Measurements from ENCODE around the gene GABRB2.

DNA sequence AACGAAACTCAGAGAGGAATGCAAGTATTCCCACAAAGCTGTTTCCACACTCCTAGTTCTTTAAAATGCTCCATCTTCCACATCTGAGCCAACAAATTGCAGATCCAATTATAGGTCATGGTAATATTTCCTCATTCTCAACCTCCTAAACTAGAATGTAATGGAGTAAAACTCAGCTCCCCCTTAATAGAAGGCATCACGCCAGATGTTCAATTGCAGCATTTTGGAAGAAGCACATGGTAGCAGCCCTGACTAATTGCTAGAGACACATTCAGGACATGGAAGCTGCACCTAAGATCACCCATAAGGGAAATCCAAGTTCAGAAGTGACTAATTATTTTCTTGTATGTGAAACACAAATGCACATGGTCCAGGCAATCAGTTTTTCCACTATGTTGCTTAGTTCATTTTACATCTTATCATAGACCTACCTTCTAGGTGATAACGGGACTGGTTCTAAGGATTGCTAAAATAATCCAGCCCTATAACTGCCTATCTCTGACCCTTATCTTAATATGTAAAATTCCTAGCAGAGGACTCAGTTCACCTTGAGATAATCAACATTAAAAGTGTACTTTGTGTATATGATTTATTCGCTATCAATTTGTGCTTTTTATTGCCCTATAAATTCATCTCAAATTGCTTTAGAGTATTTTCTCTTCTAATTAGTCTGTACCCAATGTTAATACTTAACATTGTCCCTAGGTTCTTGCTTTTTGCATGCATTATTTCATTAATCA is 75.1 kb downstream of the GABRB2 start:
- TF ChIP-seq OSR1 (CRISPR knock-in tag; IDR thresholded peaks at IDR 0.05), result no peak
- TF ChIP-seq, protein P1, sequence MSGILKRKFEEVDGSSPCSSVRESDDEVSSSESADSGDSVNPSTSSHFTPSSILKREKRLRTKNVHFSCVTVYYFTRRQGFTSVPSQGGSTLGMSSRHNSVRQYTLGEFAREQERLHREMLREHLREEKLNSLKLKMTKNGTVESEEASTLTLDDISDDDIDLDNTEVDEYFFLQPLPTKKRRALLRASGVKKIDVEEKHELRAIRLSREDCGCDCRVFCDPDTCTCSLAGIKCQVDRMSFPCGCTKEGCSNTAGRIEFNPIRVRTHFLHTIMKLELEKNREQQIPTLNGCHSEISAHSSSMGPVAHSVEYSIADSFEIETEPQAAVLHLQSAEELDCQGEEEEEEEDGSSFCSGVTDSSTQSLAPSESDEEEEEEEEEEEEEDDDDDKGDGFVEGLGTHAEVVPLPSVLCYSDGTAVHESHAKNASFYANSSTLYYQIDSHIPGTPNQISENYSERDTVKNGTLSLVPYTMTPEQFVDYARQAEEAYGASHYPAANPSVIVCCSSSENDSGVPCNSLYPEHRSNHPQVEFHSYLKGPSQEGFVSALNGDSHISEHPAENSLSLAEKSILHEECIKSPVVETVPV (CRISPR knock-in tag; IDR thresholded peaks at IDR 0.05), result no peak
- no peak for TF ChIP-seq ZC3H10 (CRISPR knock-in tag; IDR thresholded peaks at IDR 0.05)
- TF ChIP-seq ARNTL (CRISPR knock-in tag; IDR thresholded peaks at IDR 0.05; ENCODE audit: borderline replicate concordance, low read depth), result no peak
- no peak for TF ChIP-seq ZFP30 (CRISPR knock-in tag; IDR thresholded peaks at IDR 0.05)
- TF ChIP-seq, protein P2, sequence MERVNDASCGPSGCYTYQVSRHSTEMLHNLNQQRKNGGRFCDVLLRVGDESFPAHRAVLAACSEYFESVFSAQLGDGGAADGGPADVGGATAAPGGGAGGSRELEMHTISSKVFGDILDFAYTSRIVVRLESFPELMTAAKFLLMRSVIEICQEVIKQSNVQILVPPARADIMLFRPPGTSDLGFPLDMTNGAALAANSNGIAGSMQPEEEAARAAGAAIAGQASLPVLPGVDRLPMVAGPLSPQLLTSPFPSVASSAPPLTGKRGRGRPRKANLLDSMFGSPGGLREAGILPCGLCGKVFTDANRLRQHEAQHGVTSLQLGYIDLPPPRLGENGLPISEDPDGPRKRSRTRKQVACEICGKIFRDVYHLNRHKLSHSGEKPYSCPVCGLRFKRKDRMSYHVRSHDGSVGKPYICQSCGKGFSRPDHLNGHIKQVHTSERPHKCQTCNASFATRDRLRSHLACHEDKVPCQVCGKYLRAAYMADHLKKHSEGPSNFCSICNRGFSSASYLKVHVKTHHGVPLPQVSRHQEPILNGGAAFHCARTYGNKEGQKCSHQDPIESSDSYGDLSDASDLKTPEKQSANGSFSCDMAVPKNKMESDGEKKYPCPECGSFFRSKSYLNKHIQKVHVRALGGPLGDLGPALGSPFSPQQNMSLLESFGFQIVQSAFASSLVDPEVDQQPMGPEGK (CRISPR knock-in tag; IDR thresholded peaks at IDR 0.05; ENCODE audit: borderline replicate concordance), result no peak
- no peak for TF ChIP-seq RARB (CRISPR knock-in tag; IDR thresholded peaks at IDR 0.05)
